Hepatocyte (in vitro differentiated cells): ENCODE data around the gene TBC1D12.

ENCODE experiments used
- EZH2 ChIP-seq: fragments of 200-600 bp; sonication (generic); IDR thresholded peaks from 2 replicates; pipeline ENCODE4 v1.6.1; 2016; ENCODE audit warnings: antibody characterized with exemption, mild to moderate bottlenecking, borderline replicate concordance
- EZH2phosphoT487 ChIP-seq: fragments of 200-600 bp; sonication (generic); IDR thresholded peaks from one replicate; pipeline ENCODE4 v1.6.1; 2018; ENCODE audit warnings: antibody characterized with exemption, mild to moderate bottlenecking, low read depth, moderate library complexity; ENCODE audit not compliant: unreplicated experiment, severe bottlenecking
- TF ChIP-seq, protein P1 (sequence below): fragments of 200-600 bp; sonication (generic); IDR thresholded peaks from 2 replicates; pipeline ENCODE4 v1.5.1; 2016; ENCODE audit warnings: antibody characterized with exemption, mild to moderate bottlenecking; ENCODE audit not compliant: poor library complexity

GRCh38 chr10:94490789-94491039 lies 88.4 kb downstream of the TBC1D12 start:
- TF ChIP-seq, protein P1, sequence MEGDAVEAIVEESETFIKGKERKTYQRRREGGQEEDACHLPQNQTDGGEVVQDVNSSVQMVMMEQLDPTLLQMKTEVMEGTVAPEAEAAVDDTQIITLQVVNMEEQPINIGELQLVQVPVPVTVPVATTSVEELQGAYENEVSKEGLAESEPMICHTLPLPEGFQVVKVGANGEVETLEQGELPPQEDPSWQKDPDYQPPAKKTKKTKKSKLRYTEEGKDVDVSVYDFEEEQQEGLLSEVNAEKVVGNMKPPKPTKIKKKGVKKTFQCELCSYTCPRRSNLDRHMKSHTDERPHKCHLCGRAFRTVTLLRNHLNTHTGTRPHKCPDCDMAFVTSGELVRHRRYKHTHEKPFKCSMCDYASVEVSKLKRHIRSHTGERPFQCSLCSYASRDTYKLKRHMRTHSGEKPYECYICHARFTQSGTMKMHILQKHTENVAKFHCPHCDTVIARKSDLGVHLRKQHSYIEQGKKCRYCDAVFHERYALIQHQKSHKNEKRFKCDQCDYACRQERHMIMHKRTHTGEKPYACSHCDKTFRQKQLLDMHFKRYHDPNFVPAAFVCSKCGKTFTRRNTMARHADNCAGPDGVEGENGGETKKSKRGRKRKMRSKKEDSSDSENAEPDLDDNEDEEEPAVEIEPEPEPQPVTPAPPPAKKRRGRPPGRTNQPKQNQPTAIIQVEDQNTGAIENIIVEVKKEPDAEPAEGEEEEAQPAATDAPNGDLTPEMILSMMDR: no peak
- TF ChIP-seq EZH2phosphoT487 (no peak), EZH2 (no peak)
